Measurements from ENCODE around the gene CHGA.

- no peak for TF ChIP-seq KDM5A (IDR thresholded peaks at IDR 0.05; ENCODE audit: low read length)
- no peak for TF ChIP-seq FOSL1 (IDR thresholded peaks at IDR 0.05; ENCODE audit: insufficient read depth, low read depth, low read length)
- TF ChIP-seq POLR2AphosphoS5 (IDR thresholded peaks at IDR 0.05; ENCODE audit: low read depth, low read length), result no peak
- no peak for TF ChIP-seq RNF2 (IDR thresholded peaks at IDR 0.05; ENCODE audit: borderline replicate concordance, low read depth, low read length, missing control alignments, poor library complexity, severe bottlenecking)
- no peak for TF ChIP-seq CBX8 (IDR thresholded peaks at IDR 0.05; ENCODE audit: borderline replicate concordance, low read depth, low read length)
- TF ChIP-seq, protein P1, sequence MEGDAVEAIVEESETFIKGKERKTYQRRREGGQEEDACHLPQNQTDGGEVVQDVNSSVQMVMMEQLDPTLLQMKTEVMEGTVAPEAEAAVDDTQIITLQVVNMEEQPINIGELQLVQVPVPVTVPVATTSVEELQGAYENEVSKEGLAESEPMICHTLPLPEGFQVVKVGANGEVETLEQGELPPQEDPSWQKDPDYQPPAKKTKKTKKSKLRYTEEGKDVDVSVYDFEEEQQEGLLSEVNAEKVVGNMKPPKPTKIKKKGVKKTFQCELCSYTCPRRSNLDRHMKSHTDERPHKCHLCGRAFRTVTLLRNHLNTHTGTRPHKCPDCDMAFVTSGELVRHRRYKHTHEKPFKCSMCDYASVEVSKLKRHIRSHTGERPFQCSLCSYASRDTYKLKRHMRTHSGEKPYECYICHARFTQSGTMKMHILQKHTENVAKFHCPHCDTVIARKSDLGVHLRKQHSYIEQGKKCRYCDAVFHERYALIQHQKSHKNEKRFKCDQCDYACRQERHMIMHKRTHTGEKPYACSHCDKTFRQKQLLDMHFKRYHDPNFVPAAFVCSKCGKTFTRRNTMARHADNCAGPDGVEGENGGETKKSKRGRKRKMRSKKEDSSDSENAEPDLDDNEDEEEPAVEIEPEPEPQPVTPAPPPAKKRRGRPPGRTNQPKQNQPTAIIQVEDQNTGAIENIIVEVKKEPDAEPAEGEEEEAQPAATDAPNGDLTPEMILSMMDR (IDR thresholded peaks at IDR 0.05; ENCODE audit: control extremely low read depth in 1 of 3, insufficient read depth in 1 of 3, low read depth in 1 of 3, low read length in 3 of 3), result no peak
- no peak for TF ChIP-seq EP300 (IDR thresholded peaks at IDR 0.05; ENCODE audit: borderline replicate concordance in 1 of 2, low read depth in 2 of 2, low read length in 2 of 2)
- TF ChIP-seq, protein P2, sequence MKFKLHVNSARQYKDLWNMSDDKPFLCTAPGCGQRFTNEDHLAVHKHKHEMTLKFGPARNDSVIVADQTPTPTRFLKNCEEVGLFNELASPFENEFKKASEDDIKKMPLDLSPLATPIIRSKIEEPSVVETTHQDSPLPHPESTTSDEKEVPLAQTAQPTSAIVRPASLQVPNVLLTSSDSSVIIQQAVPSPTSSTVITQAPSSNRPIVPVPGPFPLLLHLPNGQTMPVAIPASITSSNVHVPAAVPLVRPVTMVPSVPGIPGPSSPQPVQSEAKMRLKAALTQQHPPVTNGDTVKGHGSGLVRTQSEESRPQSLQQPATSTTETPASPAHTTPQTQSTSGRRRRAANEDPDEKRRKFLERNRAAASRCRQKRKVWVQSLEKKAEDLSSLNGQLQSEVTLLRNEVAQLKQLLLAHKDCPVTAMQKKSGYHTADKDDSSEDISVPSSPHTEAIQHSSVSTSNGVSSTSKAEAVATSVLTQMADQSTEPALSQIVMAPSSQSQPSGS (IDR thresholded peaks at IDR 0.05; ENCODE audit: low read length), result no peak
- TF ChIP-seq YY1 (IDR thresholded peaks at IDR 0.05; ENCODE audit: low read depth, low read length), result no peak
- no peak for TF ChIP-seq CHD1 (IDR thresholded peaks at IDR 0.05; ENCODE audit: low read depth, low read length)
- TF ChIP-seq POLR2A (IDR thresholded peaks at IDR 0.05; ENCODE audit: control extremely low read depth in 1 of 2, low read depth in 2 of 2, low read length in 2 of 2), result no peak
Observed at GRCh38 chr14:92982956-92983355, 60.0 kb downstream of the CHGA start.

All from H1 (cell line).